Measurements from ENCODE around the gene ADNP2. TPM values are rescaled to one million over a fixed set of nuclear protein-coding genes. Genes with fewer than 3 reads are reported as not detected.

Gene ADNP2
- total and polyA plus RNA-seq, 2 donors (not counting 1 experiment from before 2014, with no cell fraction given) = 4.7 to 14.7 TPM

GRCh38 chr18:80059945-80060344 is 49.1 kb upstream of the ADNP2 start:
- 96% methylated on average over 3 of the region's 6 CpGs for WGBS (ENCODE audit: insufficient coverage)

GRCh38 chr18:80065705-80066104 is 43.4 kb upstream of the ADNP2 start:
- Histone ChIP-seq H3K27ac (ENCODE audit: low read length in 2 of 2) (no peak overlapping the region), H4K20me1 (ENCODE audit: control insufficient read depth, insufficient read depth, low read length, poor library complexity, severe bottlenecking) (no peaks in the 10 kb centered on the region), H3K27me3 (replicated peaks in 1 of 4; ENCODE audit: control extremely low read depth in 1 of 4, control insufficient read depth in 3 of 4, insufficient read depth in 4 of 4, low read length in 3 of 4) (no peaks in the 10 kb centered on the region), H3K36me3 (replicated peaks in 1 of 2; ENCODE audit: control extremely low read depth in 1 of 2, control insufficient read depth in 1 of 2, extremely low read depth in 1 of 2, insufficient read depth in 2 of 2, low read length in 1 of 2) (no peaks in the 10 kb centered on the region), H3K79me2 (ENCODE audit: control insufficient read depth, insufficient read depth, low read length) (no peaks in the 10 kb centered on the region), H3K4me3 (ENCODE audit: control extremely low read depth in 1 of 5, extremely low read depth in 1 of 5, insufficient read depth in 1 of 5, low read depth in 2 of 5, low read length in 4 of 5) (no peak overlapping the region), H3K4me2 (replicated peaks; ENCODE audit: low read depth, low read length, poor library complexity, severe bottlenecking) (no peak overlapping the region), H3K9ac (ENCODE audit: low read length) (no peak overlapping the region), H3K9me3 (ENCODE audit: control extremely low read depth in 1 of 3, control insufficient read depth in 2 of 3, insufficient read depth in 1 of 3, low read length in 2 of 3) (peaks cover 2 to 24% (median 8%) of the 10 kb centered on the region in 3 donors), H3K4me1 (ENCODE audit: control insufficient read depth in 2 of 2, insufficient read depth in 2 of 2, low read length in 2 of 2) (no peaks in the 10 kb centered on the region), H2AFZ (ENCODE audit: insufficient read depth, low read depth, low read length, poor library complexity, severe bottlenecking) (no peak overlapping the region)
- ATAC-seq (ENCODE audit: low read depth) (no peak), DNase-seq (no peak)
- H3K4me3 Mint-ChIP-seq = no peak overlapping the region
- CTCF ChIA-PET = no interaction called here
- no peaks in the 10 kb centered on the region for H3K27me3 Mint-ChIP-seq
- no peak overlapping the region for H3K27ac Mint-ChIP-seq
- TF ChIP-seq CTCF (IDR thresholded peaks at IDR 0.05) (no peak), EZH2 (IDR thresholded peaks at IDR 0.05; ENCODE audit: borderline replicate concordance, insufficient read depth, low read depth, low read length, poor library complexity, severe bottlenecking) (no peak)
- POLR2A ChIA-PET = no interaction called here
- H3K9me3 Mint-ChIP-seq (ENCODE audit: insufficient read depth) = peaks cover 4% of the 10 kb centered on the region
- WGBS (ENCODE audit: insufficient coverage) = 86% methylated on average over 9 of the region's 9 CpGs
- H3K4me1 Mint-ChIP-seq = no peaks in the 10 kb centered on the region
- intact Hi-C loops (cut with micrococcal nuclease) = no loop called here

More at GRCh38 chr18:80059945-80060344, 49.1 kb upstream of the ADNP2 start:
- H2AFZ ChIP-seq (ENCODE audit: insufficient read depth, low read depth, low read length, poor library complexity, severe bottlenecking) = no peak overlapping the region
- H3K4me1 ChIP-seq (ENCODE audit: control insufficient read depth in 2 of 2, insufficient read depth in 2 of 2, low read length in 2 of 2) = no peaks in the 10 kb centered on the region
- no peak overlapping the region for H3K4me3 Mint-ChIP-seq
- ATAC-seq (ENCODE audit: low read depth) (no peak), DNase-seq (no peak)
- no peak overlapping the region for H3K4me3 ChIP-seq (ENCODE audit: control extremely low read depth in 1 of 5, extremely low read depth in 1 of 5, insufficient read depth in 1 of 5, low read depth in 2 of 5, low read length in 4 of 5)
- H3K27me3 Mint-ChIP-seq = no peaks in the 10 kb centered on the region
- CTCF ChIA-PET = no interaction called here
- peaks cover 2 to 55% (median 25%) of the 10 kb centered on the region in 3 donors for H3K9me3 ChIP-seq (ENCODE audit: control extremely low read depth in 1 of 3, control insufficient read depth in 2 of 3, insufficient read depth in 1 of 3, low read length in 2 of 3)
- H3K9me3 Mint-ChIP-seq (ENCODE audit: insufficient read depth) = peaks cover 24% of the 10 kb centered on the region
- H4K20me1 ChIP-seq (ENCODE audit: control insufficient read depth, insufficient read depth, low read length, poor library complexity, severe bottlenecking) = no peaks in the 10 kb centered on the region
- no peak overlapping the region for H3K27ac ChIP-seq (ENCODE audit: low read length in 2 of 2)
- no peak overlapping the region for H3K9ac ChIP-seq (ENCODE audit: low read length)
- no peaks in the 10 kb centered on the region for H3K4me1 Mint-ChIP-seq
- no peak overlapping the region for H3K4me2 ChIP-seq (replicated peaks; ENCODE audit: low read depth, low read length, poor library complexity, severe bottlenecking)
- intact Hi-C loops (cut with micrococcal nuclease) = no loop called here
- POLR2A ChIA-PET = no interaction called here
- TF ChIP-seq CTCF (IDR thresholded peaks at IDR 0.05) (no peak), EZH2 (IDR thresholded peaks at IDR 0.05; ENCODE audit: borderline replicate concordance, insufficient read depth, low read depth, low read length, poor library complexity, severe bottlenecking) (no peak)
- H3K79me2 ChIP-seq (ENCODE audit: control insufficient read depth, insufficient read depth, low read length) = no peaks in the 10 kb centered on the region
- H3K27me3 ChIP-seq (replicated peaks in 1 of 4; ENCODE audit: control extremely low read depth in 1 of 4, control insufficient read depth in 3 of 4, insufficient read depth in 4 of 4, low read length in 3 of 4) = no peaks in the 10 kb centered on the region
- H3K36me3 ChIP-seq (replicated peaks in 1 of 2; ENCODE audit: control extremely low read depth in 1 of 2, control insufficient read depth in 1 of 2, extremely low read depth in 1 of 2, insufficient read depth in 2 of 2, low read length in 1 of 2) = no peaks in the 10 kb centered on the region
- no peak overlapping the region for H3K27ac Mint-ChIP-seq

Measured in B cell (primary cell).